PC-9 (cell line): ENCODE measurements around the gene OVCH2. TPM values are rescaled to one million over a fixed set of nuclear protein-coding genes. Genes with fewer than 3 reads are reported as not detected.

Experiments used
- BruUV-seq: library from RNA; stranded (reverse); fragments of 400-500 nt; replicated peaks from 2 replicates; lab custom pipeline; 2021; lab: Mats Ljungman, UMichigan
- CTCF ChIA-PET: fragments of 300-600 bp; sonication (Branson Sonifier 250); formaldehyde crosslinking; loops from one replicate; lab custom pipeline; 2022; ENCODE audit warnings: antibody characterized with exemption; lab: Charles Lee
- POLR2A ChIA-PET: fragments of 300-600 bp; sonication (Branson Sonifier 250); formaldehyde crosslinking; loops from one replicate; lab custom pipeline; 2022; ENCODE audit warnings: antibody characterized with exemption; ENCODE audit not compliant: unreplicated experiment; lab: Charles Lee
- DNase-seq, 2 experiments: peaks; one replicate each; pipeline versions ENCODE4 v3.0.0 to v3.0.0-alpha.2; 2015 to 2022; ENCODE audit warnings: mixed read lengths in 1 of 2
- H2AFZ ChIP-seq: fragments of 200-600 bp; sonication (generic); 2 replicates; pipeline ENCODE4 v1.8.1; 2017; ENCODE audit warnings: antibody characterized with exemption
- H3F3A ChIP-seq: fragments of 200-600 bp; sonication (generic); 2 replicates; pipeline ENCODE4 v1.8.1; 2017; ENCODE audit warnings: antibody characterized with exemption, mild to moderate bottlenecking, low read depth; ENCODE audit not compliant: insufficient read depth
- H3K27ac ChIP-seq: fragments of 200-600 bp; sonication (generic); 2 replicates; pipeline ENCODE4 v1.6.1; 2016; ENCODE audit warnings: mixed run types
- H3K27me3 ChIP-seq: fragments of 200-600 bp; sonication (generic); 2 replicates; pipeline ENCODE4 v1.6.1; 2016; ENCODE audit warnings: low read depth, mixed run types; ENCODE audit not compliant: insufficient read depth
- H3K36me3 ChIP-seq: fragments of 200-600 bp; sonication (generic); 2 replicates; pipeline ENCODE4 v1.6.1; 2016; ENCODE audit warnings: low read depth, mixed run types
- H3K4me1 ChIP-seq: fragments of 200-600 bp; sonication (generic); replicated peaks from 2 replicates; pipeline ENCODE4 v1.6.1; 2016; ENCODE audit warnings: mixed run types; ENCODE audit not compliant: insufficient read depth
- H3K4me2 ChIP-seq: fragments of 200-600 bp; sonication (generic); 2 replicates; pipeline ENCODE4 v1.6.1; 2017; ENCODE audit warnings: mixed run types
- H3K4me3 ChIP-seq: fragments of 200-600 bp; sonication (generic); 2 replicates; pipeline ENCODE4 v1.6.1; 2016; ENCODE audit warnings: mixed run types
- H3K79me2 ChIP-seq: fragments of 200-600 bp; sonication (generic); 2 replicates; pipeline ENCODE4 v1.6.1; 2017; ENCODE audit warnings: low read depth, mixed run types
- H3K9me2 ChIP-seq: fragments of 200-600 bp; sonication (generic); 2 replicates; pipeline ENCODE4 v1.8.1; 2017; ENCODE audit warnings: mild to moderate bottlenecking; ENCODE audit not compliant: insufficient read depth
- H3K9me3 ChIP-seq: fragments of 200-600 bp; sonication (generic); 2 replicates; pipeline ENCODE4 v1.8.1; 2016; ENCODE audit warnings: low read depth; ENCODE audit not compliant: insufficient read depth
- H4K20me1 ChIP-seq: fragments of 200-600 bp; sonication (generic); 2 replicates; pipeline ENCODE4 v1.8.1; 2017; ENCODE audit not compliant: insufficient read depth
- EZH2 ChIP-seq: fragments of 200-600 bp; sonication (generic); IDR thresholded peaks from 2 replicates; pipeline ENCODE4 v1.8.0; 2017; ENCODE audit warnings: antibody characterized with exemption, low read depth
- intact Hi-C: fragments of 100-400 bp; cut with micrococcal nuclease; formaldehyde crosslinking; loops from one replicate; pipeline ENCODE4 v1.10.0; 2022; ENCODE audit not compliant: unreplicated experiment
- total RNA-seq: library from RNA; stranded (reverse); gene quantifications from 2 replicates; pipeline ENCODE4 v1.2.3, GENCODE V29; 2021
- TF ChIP-seq, protein P1 (sequence below): fragments of 200-600 bp; sonication (generic); conservative IDR thresholded peaks from 2 replicates; pipeline ENCODE4 v1.6.1; 2017; ENCODE audit warnings: mixed run types, antibody characterized with exemption, mild to moderate bottlenecking, moderate library complexity

OVCH2 gene
- total RNA-seq, 1 experiment from 2014 or later: 4.8 TPM

DNA sequence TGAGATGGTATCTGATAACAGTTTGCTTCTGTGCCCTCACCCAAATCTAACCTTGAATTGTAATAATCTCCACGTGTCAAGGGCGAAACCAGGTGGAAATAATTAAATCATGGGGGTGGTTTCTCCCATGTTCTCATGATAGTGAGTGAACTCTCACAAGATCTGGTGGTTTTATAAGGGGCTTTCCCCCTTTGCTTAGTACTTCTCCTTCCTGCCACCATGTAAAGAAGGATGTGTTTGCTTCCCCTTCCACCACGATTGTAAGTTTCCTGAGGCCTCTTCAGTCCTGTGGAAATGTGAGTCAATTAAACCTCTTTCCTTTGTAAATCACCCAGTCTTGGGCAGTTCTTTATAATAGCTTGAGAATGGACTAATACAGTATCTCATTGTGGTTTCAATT is 8.5 kb upstream of the OVCH2 start:
- ChIA-PET CTCF (no interaction called here), POLR2A (no interaction called here)
- no peak for TF ChIP-seq EZH2
- TF ChIP-seq, protein P1, sequence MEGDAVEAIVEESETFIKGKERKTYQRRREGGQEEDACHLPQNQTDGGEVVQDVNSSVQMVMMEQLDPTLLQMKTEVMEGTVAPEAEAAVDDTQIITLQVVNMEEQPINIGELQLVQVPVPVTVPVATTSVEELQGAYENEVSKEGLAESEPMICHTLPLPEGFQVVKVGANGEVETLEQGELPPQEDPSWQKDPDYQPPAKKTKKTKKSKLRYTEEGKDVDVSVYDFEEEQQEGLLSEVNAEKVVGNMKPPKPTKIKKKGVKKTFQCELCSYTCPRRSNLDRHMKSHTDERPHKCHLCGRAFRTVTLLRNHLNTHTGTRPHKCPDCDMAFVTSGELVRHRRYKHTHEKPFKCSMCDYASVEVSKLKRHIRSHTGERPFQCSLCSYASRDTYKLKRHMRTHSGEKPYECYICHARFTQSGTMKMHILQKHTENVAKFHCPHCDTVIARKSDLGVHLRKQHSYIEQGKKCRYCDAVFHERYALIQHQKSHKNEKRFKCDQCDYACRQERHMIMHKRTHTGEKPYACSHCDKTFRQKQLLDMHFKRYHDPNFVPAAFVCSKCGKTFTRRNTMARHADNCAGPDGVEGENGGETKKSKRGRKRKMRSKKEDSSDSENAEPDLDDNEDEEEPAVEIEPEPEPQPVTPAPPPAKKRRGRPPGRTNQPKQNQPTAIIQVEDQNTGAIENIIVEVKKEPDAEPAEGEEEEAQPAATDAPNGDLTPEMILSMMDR: no peak

DNA sequence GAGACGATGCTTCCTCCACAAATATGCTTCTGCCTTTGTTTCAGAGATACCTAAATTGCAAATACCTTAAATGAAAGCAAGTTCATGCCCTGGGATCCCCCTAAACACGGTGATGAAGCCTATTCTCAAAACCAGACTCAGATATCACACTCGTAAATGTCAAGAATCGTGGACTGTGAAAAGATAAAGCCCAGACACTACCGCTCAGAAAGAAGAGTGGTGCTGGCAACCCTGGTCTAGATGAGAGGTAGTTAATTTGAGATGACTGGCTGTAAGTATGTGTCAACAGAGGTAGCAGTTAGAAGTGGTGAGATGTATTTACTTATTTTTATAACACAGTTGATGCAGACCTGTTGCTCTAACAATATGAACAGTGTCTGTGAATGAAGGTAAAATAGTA is 2.5 kb downstream of the OVCH2 start:
- Histone ChIP-seq H2AFZ (no peak overlapping the region), H3K27me3 (no peaks in the 10 kb centered on the region)

More for the DNA sequence above, 8.5 kb upstream of the OVCH2 start:
- Histone ChIP-seq H3K79me2 (no peaks in the 10 kb centered on the region), H3K27me3 (no peaks in the 10 kb centered on the region), H3K4me1 (no peaks in the 10 kb centered on the region), H3K4me3 (no peak overlapping the region), H3K9me2 (no peaks in the 10 kb centered on the region), H3K27ac (no peak overlapping the region), H2AFZ (no peak overlapping the region), H4K20me1 (no peaks in the 10 kb centered on the region), H3K9me3 (no peaks in the 10 kb centered on the region), H3K36me3 (no peaks in the 10 kb centered on the region), H3K4me2 (no peak overlapping the region), H3F3A (no peaks in the 10 kb centered on the region)
- intact Hi-C loops: no loop called here
- no peak for DNase-seq
- BruUV-seq: no TSS peak

DNA sequence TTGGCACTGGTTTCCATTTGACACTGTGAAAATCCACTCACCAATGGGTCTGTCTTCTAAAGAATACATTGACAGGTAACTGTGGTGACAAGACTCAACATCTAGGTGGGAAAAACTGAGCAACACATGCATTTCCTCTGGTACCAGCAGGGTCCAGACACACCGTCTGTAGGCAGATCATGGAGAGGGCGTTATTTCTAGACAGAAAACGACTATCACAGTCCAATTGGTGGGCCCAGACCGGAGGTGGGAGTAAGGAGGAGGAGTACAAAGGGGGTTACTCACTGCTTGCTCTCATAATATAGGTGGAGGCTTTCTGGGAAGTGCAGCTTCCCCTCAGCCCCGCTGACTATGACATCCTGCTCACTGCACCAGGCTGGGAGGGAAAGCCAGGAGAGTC is 9.9 kb downstream of the OVCH2 start:
- no peak for DNase-seq
- no peak for TF ChIP-seq EZH2
- TF ChIP-seq, protein P1: no peak
- no peaks in the 10 kb centered on the region for H3K4me1 ChIP-seq
- no peaks in the 10 kb centered on the region for H3K9me3 ChIP-seq
- no peaks in the 10 kb centered on the region for H3K79me2 ChIP-seq
- BruUV-seq: no TSS peak
- no peak overlapping the region for H3K4me2 ChIP-seq
- no peaks in the 10 kb centered on the region for H3K36me3 ChIP-seq
- intact Hi-C loops: no loop called here
- H3K4me3 ChIP-seq: no peak overlapping the region
- CTCF ChIA-PET: no interaction called here
- H3K9me2 ChIP-seq: no peaks in the 10 kb centered on the region
- POLR2A ChIA-PET: no interaction called here
- no peaks in the 10 kb centered on the region for H3F3A ChIP-seq
- no peak overlapping the region for H2AFZ ChIP-seq
- no peaks in the 10 kb centered on the region for H4K20me1 ChIP-seq
- no peak overlapping the region for H3K27ac ChIP-seq
- no peaks in the 10 kb centered on the region for H3K27me3 ChIP-seq

More for the DNA sequence above, 2.5 kb downstream of the OVCH2 start:
- CTCF ChIA-PET: no interaction called here
- no peaks in the 10 kb centered on the region for H4K20me1 ChIP-seq
- H3K9me3 ChIP-seq: no peaks in the 10 kb centered on the region
- no TSS peak for BruUV-seq
- H3K9me2 ChIP-seq: no peaks in the 10 kb centered on the region
- no peak for TF ChIP-seq EZH2
- TF ChIP-seq, protein P1: no peak
- no peak for DNase-seq
- no peaks in the 10 kb centered on the region for H3K79me2 ChIP-seq
- POLR2A ChIA-PET: no interaction called here
- no peak overlapping the region for H3K4me2 ChIP-seq
- H3F3A ChIP-seq: no peaks in the 10 kb centered on the region
- H3K36me3 ChIP-seq: no peaks in the 10 kb centered on the region
- no peak overlapping the region for H3K27ac ChIP-seq
- intact Hi-C loops: no loop called here
- no peaks in the 10 kb centered on the region for H3K4me1 ChIP-seq
- H3K4me3 ChIP-seq: no peak overlapping the region
